A673 (cell line): ENCODE results near the gene LYRM4. TPM values are rescaled to one million over a fixed set of nuclear protein-coding genes. Genes with fewer than 3 reads are reported as not detected.

Experiments used
- BruUV-seq: library from RNA; stranded (reverse); fragments of 400-500 nt; replicated peaks from 2 replicates; lab custom pipeline; 2021; lab: Mats Ljungman, UMichigan
- CTCF ChIA-PET: fragments of 300-600 bp; sonication (Branson Sonifier 250); formaldehyde crosslinking; loops from one replicate; lab custom pipeline; 2022; ENCODE audit warnings: antibody characterized with exemption; lab: Charles Lee
- POLR2A ChIA-PET: fragments of 300-600 bp; sonication (Branson Sonifier 250); formaldehyde crosslinking; loops from one replicate; lab custom pipeline; 2022; ENCODE audit warnings: antibody characterized with exemption; ENCODE audit not compliant: low non-redundant PET; lab: Charles Lee
- DNase-seq: peaks from one replicate; pipeline ENCODE4 v3.0.0-alpha.2; 2015; ENCODE audit warnings: low spot score
- H3K27ac ChIP-seq: fragments of 200-600 bp; sonication (generic); 2 replicates; pipeline ENCODE4 v1.5.1; 2016; ENCODE audit warnings: mixed run types, low read depth, mild to moderate bottlenecking, mixed read lengths, antibody characterized with exemption, low read length; ENCODE audit not compliant: poor library complexity, severe bottlenecking
- H3K27me3 ChIP-seq: fragments of 200-600 bp; sonication (generic); replicated peaks from 2 replicates; pipeline ENCODE4 v1.6.1; 2017; ENCODE audit warnings: mixed run types, low read depth, mild to moderate bottlenecking, mixed read lengths, antibody characterized with exemption, low read length; ENCODE audit not compliant: insufficient read depth, poor library complexity
- H3K36me3 ChIP-seq: fragments of 200-600 bp; sonication (generic); 2 replicates; pipeline ENCODE4 v1.6.1; 2016; ENCODE audit warnings: mixed run types, mild to moderate bottlenecking, mixed read lengths, antibody characterized with exemption, low read length; ENCODE audit not compliant: insufficient read depth, poor library complexity, severe bottlenecking
- H3K4me1 ChIP-seq: fragments of 200-600 bp; sonication (generic); 2 replicates; pipeline ENCODE4 v1.6.1; 2017; ENCODE audit warnings: mixed run types, mild to moderate bottlenecking, mixed read lengths, antibody characterized with exemption, low read length; ENCODE audit not compliant: insufficient read depth, poor library complexity, severe bottlenecking
- H3K4me3 ChIP-seq: fragments of 200-600 bp; sonication (generic); 2 replicates; pipeline ENCODE4 v1.5.1; 2016; ENCODE audit warnings: low read depth, mixed run types, mild to moderate bottlenecking, mixed read lengths, low read length; ENCODE audit not compliant: poor library complexity, severe bottlenecking
- H3K9me3 ChIP-seq: fragments of 200-600 bp; sonication (generic); 2 replicates; pipeline ENCODE4 v1.6.1; 2016; ENCODE audit warnings: mixed run types, low read depth, mild to moderate bottlenecking, mixed read lengths, antibody characterized with exemption, low read length; ENCODE audit not compliant: poor library complexity, severe bottlenecking
- CTCF ChIP-seq: fragments of 300-800, 200-600 bp; sonication (generic); conservative IDR thresholded peaks from 2 replicates; pipeline ENCODE4 v1.5.1; 2017; ENCODE audit warnings: low read depth, mild to moderate bottlenecking, antibody characterized with exemption, low read length, moderate library complexity, mixed read lengths
- EZH2 ChIP-seq: fragments of 200-600 bp; sonication (generic); IDR thresholded peaks from 2 replicates; pipeline ENCODE4 v1.6.1; 2017; ENCODE audit warnings: borderline replicate concordance, low read depth, mild to moderate bottlenecking, mixed read lengths, antibody characterized with exemption, low read length; ENCODE audit not compliant: poor library complexity, severe bottlenecking
- intact Hi-C: fragments of 100-400 bp; cut with micrococcal nuclease; formaldehyde crosslinking; loops from one replicate; pipeline ENCODE4 v1.10.0; 2022; ENCODE audit not compliant: unreplicated experiment
- total RNA-seq: library from RNA; stranded (reverse); gene quantifications from 2 replicates; pipeline ENCODE4 v1.2.3, GENCODE V29; 2021

Gene LYRM4
- total RNA-seq, 1 experiment from 2014 or later = 53.6 TPM

GRCh38 chr6:5073992-5074391 lies 186.8 kb downstream of the LYRM4 start:
- TF ChIP-seq EZH2 = no peak
- TF ChIP-seq CTCF = no peak
- no peaks in the 10 kb centered on the region for H3K4me1 ChIP-seq
- H3K36me3 ChIP-seq = no peaks in the 10 kb centered on the region
- ChIA-PET POLR2A (no interaction called here), CTCF (no interaction called here)
- no peaks in the 10 kb centered on the region for H3K9me3 ChIP-seq
- H3K27me3 ChIP-seq = no peaks in the 10 kb centered on the region
- no peak for DNase-seq
- no TSS peak for BruUV-seq
- intact Hi-C loops = no loop called here
- H3K27ac ChIP-seq = no peak overlapping the region
- H3K4me3 ChIP-seq = no peak overlapping the region

GRCh38 chr6:5072440-5072839 lies 188.3 kb downstream of the LYRM4 start:
- H3K36me3 ChIP-seq = no peaks in the 10 kb centered on the region
- no peak overlapping the region for H3K27ac ChIP-seq
- TF ChIP-seq EZH2 = no peak
- no peak for TF ChIP-seq CTCF
- POLR2A ChIA-PET = no interaction called here
- intact Hi-C loops = no loop called here
- no peaks in the 10 kb centered on the region for H3K4me1 ChIP-seq
- no peaks in the 10 kb centered on the region for H3K9me3 ChIP-seq
- BruUV-seq = no TSS peak
- no peak for DNase-seq
- no peaks in the 10 kb centered on the region for H3K27me3 ChIP-seq
- CTCF ChIA-PET = no interaction called here
- H3K4me3 ChIP-seq = no peak overlapping the region

GRCh38 chr6:5071216-5071615 lies 189.5 kb downstream of the LYRM4 start:
- H3K9me3 ChIP-seq = no peaks in the 10 kb centered on the region
- ChIA-PET CTCF (no interaction called here), POLR2A (no interaction called here)
- H3K27me3 ChIP-seq = no peaks in the 10 kb centered on the region
- BruUV-seq = no TSS peak
- TF ChIP-seq EZH2 (no peak), CTCF (no peak)
- no peak overlapping the region for H3K27ac ChIP-seq
- H3K4me1 ChIP-seq = no peaks in the 10 kb centered on the region
- no peaks in the 10 kb centered on the region for H3K36me3 ChIP-seq
- no peak overlapping the region for H3K4me3 ChIP-seq
- intact Hi-C loops = no loop called here
- no peak for DNase-seq
